GM12873 (cell line): ENCODE results near the gene MRPL34.

ENCODE experiments used
- CTCF ChIP-seq: IDR thresholded peaks from 2 replicates; pipeline ENCODE4 v1.5.1; 2012; ENCODE audit warnings: low read depth, mild to moderate bottlenecking, moderate library complexity, low read length, control low read depth; ENCODE audit not compliant: insufficient read depth; ENCODE audit errors: missing control alignments

MRPL34 gene

DNA sequence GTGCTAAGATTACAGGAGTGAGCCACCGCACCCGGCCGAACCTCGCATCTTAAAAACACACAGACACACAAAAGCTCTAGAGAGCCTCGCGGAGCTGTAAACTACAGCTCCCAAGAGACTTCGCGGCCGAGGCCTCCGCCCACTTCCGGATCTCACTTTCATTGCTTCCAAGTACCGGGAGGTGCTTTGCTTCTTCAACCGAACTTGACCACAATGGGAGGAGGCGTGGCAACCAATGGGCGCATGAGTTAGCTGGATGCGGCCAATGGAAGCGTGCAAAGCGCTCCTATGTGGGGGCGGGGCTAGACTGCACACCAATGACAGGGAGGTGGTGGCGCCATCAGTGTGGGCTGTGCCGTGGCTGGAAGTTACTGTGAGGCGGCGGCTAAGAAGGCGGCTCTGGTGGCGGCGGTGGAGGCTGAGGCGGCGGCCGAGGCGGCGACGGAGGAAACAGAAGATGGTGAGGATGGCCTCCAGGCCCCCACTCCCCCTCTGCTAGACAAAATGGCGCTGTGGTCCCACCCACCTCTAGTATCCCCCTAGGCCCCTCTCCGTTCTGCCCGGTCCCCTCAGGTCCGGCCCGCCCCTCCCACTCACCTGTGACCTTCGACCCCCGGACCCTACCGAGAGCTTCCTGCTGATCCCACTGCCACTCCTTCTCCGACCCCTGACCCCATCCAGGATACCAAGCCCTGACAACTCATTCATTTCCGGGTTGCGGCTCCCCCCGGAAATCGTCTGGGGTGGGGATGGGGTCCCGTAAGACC lies 3.7 kb downstream of the MRPL34 start, which contains the start of gene DDA1:
Gene DDA1, plus strand, starts transcription at position 366 of the 767 bp plus-strand sequence. Its CDS starts 92 bp downstream, at position 458.
- no peak for TF ChIP-seq CTCF

DNA sequence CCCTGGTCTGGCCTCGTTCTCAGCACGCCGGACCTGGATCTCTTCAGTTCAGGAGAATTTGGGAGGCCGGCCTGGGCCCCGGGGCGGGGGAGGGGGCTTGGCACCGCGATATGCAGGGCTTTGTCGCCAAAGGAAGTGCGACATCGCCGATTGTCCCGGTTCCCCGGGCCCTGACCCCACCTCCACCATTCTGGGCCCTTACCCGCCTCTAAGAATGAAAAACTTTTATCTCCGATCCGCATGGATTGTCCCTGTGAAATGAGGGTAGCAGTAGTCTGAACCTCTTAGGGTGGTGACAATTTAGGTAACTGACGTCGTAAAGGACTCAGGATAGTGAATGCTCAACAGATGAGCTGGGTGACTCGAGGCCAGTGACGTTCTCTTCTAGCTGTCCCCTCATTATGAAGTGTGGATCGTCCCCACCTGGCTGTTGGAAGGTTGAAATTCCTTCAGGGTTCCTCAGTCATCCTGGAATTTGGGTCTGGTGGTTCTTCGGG lies 4.3 kb downstream of the MRPL34 start:
- no peak for TF ChIP-seq CTCF

DNA sequence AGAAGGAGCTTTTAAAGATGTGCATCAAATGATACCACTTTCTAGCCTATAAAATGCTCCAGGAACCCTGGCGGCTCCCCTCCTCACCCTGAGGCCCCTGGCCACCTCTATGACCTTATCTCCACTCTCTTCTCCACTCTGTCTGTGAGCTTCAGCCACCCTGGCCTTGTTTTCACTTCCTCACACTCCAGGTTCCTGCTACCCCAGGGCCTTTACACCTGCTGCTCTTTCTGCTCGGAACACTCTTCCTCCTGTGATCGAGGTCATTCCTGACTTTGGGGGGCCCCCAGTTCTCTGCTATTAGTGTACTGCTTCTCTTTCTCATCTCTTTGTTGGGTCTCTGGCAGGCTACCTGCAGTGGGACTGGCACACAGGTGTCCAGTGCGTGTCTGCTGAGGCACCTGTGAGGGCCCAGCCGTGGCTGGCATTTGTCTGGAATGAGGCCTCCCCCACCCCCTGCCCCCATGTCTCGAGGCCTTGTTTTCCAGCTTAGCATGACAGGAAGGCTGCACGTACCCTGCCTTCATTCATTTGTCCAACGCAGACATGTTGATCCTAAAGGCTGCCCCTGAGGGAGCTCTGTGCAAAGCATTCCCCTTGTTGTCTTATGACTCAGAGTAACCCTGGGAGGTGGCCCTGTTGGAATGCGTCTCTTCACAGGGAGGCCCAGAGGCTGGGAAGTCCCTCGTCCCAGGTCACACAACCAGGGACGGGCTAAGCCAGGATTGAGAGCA lies 6.0 kb downstream of the MRPL34 start:
- no peak for TF ChIP-seq CTCF

GRCh38 chr19:17312189-17313113 lies 6.8 kb downstream of the MRPL34 start:
- TF ChIP-seq CTCF = no peak

DNA sequence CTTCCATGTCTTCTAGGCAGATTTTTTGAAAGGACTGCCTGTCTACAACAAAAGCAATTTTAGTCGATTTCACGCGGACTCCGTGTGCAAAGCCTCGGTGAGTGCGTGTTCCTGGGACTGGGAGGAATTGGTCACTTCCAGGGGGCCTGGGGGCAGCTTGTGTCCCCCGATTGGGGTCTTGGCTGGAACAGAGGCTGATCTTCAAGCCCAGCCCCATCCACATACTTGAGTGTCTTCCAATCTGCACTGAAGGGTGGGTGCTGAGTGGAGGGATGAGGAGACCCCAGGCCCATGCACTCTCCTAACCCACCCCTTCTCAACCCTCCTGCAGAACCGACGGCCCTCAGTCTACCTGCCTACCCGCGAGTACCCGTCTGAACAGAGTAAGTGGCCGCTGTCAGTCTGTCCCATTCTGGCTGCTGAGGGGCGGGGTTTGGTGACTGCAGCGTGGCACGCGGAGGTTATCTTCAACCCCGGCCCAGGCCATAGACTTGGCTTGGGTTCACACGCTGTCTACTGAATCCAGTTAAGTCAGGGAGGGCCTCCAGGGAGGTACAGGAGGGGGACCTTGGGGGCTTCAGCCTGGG lies 8.4 kb downstream of the MRPL34 start:
- TF ChIP-seq CTCF = no peak

GRCh38 chr19:17318966-17319365 lies 13.3 kb downstream of the MRPL34 start:
- no peak for TF ChIP-seq CTCF
